Measurements from ENCODE around the gene CLSTN2. TPM values are rescaled to one million over a fixed set of nuclear protein-coding genes. Genes with fewer than 3 reads are reported as not detected.

The CLSTN2 gene
- total and polyA plus RNA-seq, 2 experiments from 2014 or later: 23.0 to 27.0 TPM

DNA sequence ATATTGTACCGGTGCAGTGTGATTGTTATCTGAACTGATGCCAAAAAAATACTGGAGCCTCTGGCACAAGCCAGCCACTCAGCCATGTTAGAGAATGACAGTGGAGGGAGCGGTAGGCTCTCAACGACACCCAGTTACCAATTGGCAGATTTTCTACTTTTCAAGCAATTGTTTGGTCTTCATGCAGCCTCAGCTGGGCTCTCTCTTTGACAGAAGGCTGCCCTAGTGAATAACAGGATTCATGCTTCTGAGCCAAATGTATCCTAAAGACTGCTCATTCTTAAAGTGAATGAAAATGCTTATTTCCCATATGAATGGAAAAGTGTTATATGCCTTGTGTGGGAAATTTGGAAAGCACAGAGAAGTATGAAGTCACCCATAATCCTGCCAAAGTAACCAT, 481.7 kb downstream of the CLSTN2 start:
- H3K4me3 ChIP-seq: no peak overlapping the region
- H3K79me2 ChIP-seq: no peaks in the 10 kb centered on the region
- no peak overlapping the region for H2AFZ ChIP-seq
- H4K20me1 ChIP-seq (ENCODE audit: insufficient read depth, poor library complexity, severe bottlenecking): no peaks in the 10 kb centered on the region
- TF ChIP-seq, protein P1, sequence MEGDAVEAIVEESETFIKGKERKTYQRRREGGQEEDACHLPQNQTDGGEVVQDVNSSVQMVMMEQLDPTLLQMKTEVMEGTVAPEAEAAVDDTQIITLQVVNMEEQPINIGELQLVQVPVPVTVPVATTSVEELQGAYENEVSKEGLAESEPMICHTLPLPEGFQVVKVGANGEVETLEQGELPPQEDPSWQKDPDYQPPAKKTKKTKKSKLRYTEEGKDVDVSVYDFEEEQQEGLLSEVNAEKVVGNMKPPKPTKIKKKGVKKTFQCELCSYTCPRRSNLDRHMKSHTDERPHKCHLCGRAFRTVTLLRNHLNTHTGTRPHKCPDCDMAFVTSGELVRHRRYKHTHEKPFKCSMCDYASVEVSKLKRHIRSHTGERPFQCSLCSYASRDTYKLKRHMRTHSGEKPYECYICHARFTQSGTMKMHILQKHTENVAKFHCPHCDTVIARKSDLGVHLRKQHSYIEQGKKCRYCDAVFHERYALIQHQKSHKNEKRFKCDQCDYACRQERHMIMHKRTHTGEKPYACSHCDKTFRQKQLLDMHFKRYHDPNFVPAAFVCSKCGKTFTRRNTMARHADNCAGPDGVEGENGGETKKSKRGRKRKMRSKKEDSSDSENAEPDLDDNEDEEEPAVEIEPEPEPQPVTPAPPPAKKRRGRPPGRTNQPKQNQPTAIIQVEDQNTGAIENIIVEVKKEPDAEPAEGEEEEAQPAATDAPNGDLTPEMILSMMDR (IDR thresholded peaks at IDR 0.05; ENCODE audit: poor library complexity): no peak
- no peak for TF ChIP-seq EZH2phosphoT487 (IDR thresholded peaks at IDR 0.05; ENCODE audit: low read depth, severe bottlenecking, unreplicated experiment)
- TF ChIP-seq EZH2 (IDR thresholded peaks at IDR 0.05; ENCODE audit: borderline replicate concordance): no peak
- H3K27me3 ChIP-seq: no peaks in the 10 kb centered on the region
- no peak for DNase-seq (ENCODE audit: low spot score)
- H3K36me3 ChIP-seq (replicated peaks; ENCODE audit: insufficient read depth, low read depth): no peaks in the 10 kb centered on the region
- H3K9me3 ChIP-seq (ENCODE audit: low read depth): no peaks in the 10 kb centered on the region
- 89% methylated on average over 3 of the region's 3 CpGs for WGBS (ENCODE audit: low lambda C conversion rate, missing lambda C conversion rate)
- H3K4me1 ChIP-seq (ENCODE audit: insufficient read depth): no peaks in the 10 kb centered on the region
- no peaks in the 10 kb centered on the region for H3K9me2 ChIP-seq (replicated peaks; ENCODE audit: insufficient read depth)
- H3K4me2 ChIP-seq: no peak overlapping the region
- H3K27ac ChIP-seq: no peak overlapping the region

DNA sequence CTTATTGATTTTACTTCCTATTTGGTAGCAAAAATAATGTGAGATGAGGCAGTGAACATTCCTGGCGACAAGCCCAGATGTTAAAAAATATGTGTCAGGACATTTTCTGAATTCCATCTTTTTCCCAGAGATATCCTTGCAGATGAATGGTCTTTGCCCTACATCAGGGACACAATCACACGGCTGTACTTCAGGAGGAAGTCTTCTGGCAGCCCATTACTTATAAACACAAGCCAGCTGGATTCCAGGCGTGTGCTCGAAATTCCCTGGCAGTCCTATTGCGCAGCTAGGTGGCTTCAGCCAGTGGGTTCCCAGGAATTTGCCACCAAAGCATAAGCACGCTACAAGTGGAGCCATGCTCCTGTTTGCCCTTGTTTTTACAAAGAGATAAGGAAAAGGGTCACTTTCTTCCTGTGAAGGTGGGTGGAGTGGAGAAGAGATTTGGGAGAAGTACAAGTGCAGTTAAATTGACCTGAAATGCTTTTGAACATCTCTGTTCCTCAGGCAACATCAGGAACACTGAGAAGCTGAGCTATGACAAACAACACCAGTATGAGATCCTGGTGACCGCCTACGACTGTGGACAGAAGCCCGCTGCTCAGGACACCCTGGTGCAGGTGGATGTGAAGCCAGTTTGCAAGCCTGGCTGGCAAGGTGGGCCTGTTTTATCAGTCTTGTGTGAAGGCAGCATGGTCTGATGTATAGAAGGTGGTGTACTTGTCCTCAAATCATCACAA, 485.8 kb downstream of the CLSTN2 start:
- H3K4me2 ChIP-seq: no peak overlapping the region
- H4K20me1 ChIP-seq (ENCODE audit: insufficient read depth, poor library complexity, severe bottlenecking): no peaks in the 10 kb centered on the region
- WGBS (ENCODE audit: low lambda C conversion rate, missing lambda C conversion rate): 51% methylated on average over 9 of the region's 9 CpGs
- DNase-seq (ENCODE audit: low spot score): no peak
- H3K27me3 ChIP-seq: no peaks in the 10 kb centered on the region
- H3K27ac ChIP-seq: no peak overlapping the region
- no peaks in the 10 kb centered on the region for H3K4me1 ChIP-seq (ENCODE audit: insufficient read depth)
- H3K9me3 ChIP-seq (ENCODE audit: low read depth): no peaks in the 10 kb centered on the region
- H3K79me2 ChIP-seq: no peaks in the 10 kb centered on the region
- TF ChIP-seq, protein P1 (IDR thresholded peaks at IDR 0.05; ENCODE audit: poor library complexity): no peak
- TF ChIP-seq EZH2 (IDR thresholded peaks at IDR 0.05; ENCODE audit: borderline replicate concordance) (no peak), EZH2phosphoT487 (IDR thresholded peaks at IDR 0.05; ENCODE audit: low read depth, severe bottlenecking, unreplicated experiment) (no peak)
- H3K4me3 ChIP-seq: no peak overlapping the region
- no peaks in the 10 kb centered on the region for H3K36me3 ChIP-seq (replicated peaks; ENCODE audit: insufficient read depth, low read depth)
- no peak overlapping the region for H2AFZ ChIP-seq
- H3K9me2 ChIP-seq (replicated peaks; ENCODE audit: insufficient read depth): no peaks in the 10 kb centered on the region

DNA sequence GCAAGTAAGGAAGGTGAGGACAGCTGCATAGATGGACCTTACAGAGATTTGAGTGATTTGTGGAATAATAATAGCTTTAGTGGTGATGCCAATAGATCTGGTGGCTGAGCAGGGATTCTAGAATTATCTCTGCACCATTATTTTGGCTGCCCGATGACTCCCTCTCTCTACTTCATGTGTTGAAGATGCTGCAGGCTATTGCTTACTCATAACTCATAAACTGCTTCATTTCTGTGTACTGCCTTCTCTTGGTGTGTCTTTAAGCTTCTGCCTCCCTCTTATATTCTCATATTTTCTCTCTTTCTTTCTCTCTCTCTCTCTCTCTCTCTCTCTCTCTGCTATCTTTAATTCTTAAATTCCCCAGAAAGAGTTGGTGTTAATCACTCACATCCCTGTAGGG, 486.9 kb downstream of the CLSTN2 start:
- no peaks in the 10 kb centered on the region for H3K79me2 ChIP-seq
- H2AFZ ChIP-seq: no peak overlapping the region
- H3K27me3 ChIP-seq: no peaks in the 10 kb centered on the region
- no peaks in the 10 kb centered on the region for H4K20me1 ChIP-seq (ENCODE audit: insufficient read depth, poor library complexity, severe bottlenecking)
- H3K27ac ChIP-seq: no peak overlapping the region
- DNase-seq (ENCODE audit: low spot score): no peak
- no peak overlapping the region for H3K4me2 ChIP-seq
- H3K9me2 ChIP-seq (replicated peaks; ENCODE audit: insufficient read depth): no peaks in the 10 kb centered on the region
- no peak overlapping the region for H3K4me3 ChIP-seq
- H3K4me1 ChIP-seq (ENCODE audit: insufficient read depth): no peaks in the 10 kb centered on the region
- no peaks in the 10 kb centered on the region for H3K36me3 ChIP-seq (replicated peaks; ENCODE audit: insufficient read depth, low read depth)
- no peaks in the 10 kb centered on the region for H3K9me3 ChIP-seq (ENCODE audit: low read depth)
- TF ChIP-seq, protein P1 (IDR thresholded peaks at IDR 0.05; ENCODE audit: poor library complexity): no peak
- TF ChIP-seq EZH2phosphoT487 (IDR thresholded peaks at IDR 0.05; ENCODE audit: low read depth, severe bottlenecking, unreplicated experiment) (no peak), EZH2 (IDR thresholded peaks at IDR 0.05; ENCODE audit: borderline replicate concordance) (no peak)
- WGBS (ENCODE audit: low lambda C conversion rate, missing lambda C conversion rate): 71% methylated on average over 1 of the region's 1 CpG

All from hepatocyte (in vitro differentiated cells).